HCT116 (cell line): Measurements from ENCODE around the gene TTR. TPM values are rescaled to one million over a fixed set of nuclear protein-coding genes. Genes with fewer than 3 reads are reported as not detected.

Experiments
- ATAC-seq: fragments of 200-7000 bp; cut with Tn5 transposase; 2 replicates; pipeline ENCODE4 v1.9.1; 2020; ENCODE audit warnings: mild to moderate bottlenecking, moderate library complexity
- BruUV-seq: library from RNA; stranded (reverse); fragments of 400-500 nt; replicated peaks from 2 replicates; lab custom pipeline; 2021; lab: Mats Ljungman, UMichigan
- CTCF ChIA-PET: fragments of 300-600 bp; sonication (Branson Sonifier 250); formaldehyde crosslinking; loops from one replicate; lab custom pipeline; 2021; ENCODE audit warnings: antibody characterized with exemption; lab: Charles Lee
- POLR2A ChIA-PET: fragments of 300-600, 350-600 bp; sonication (Branson Sonifier 250); formaldehyde crosslinking; loops from one replicate; lab custom pipeline; 2021; ENCODE audit warnings: antibody characterized with exemption; lab: Charles Lee
- RAD21 ChIA-PET, 2 experiments: fragments of 300-600 bp; sonication (Branson Sonifier 250); formaldehyde crosslinking; loops; one replicate each; lab custom pipeline; 2023; ENCODE audit warnings: low total read pairs in 2 of 2; ENCODE audit not compliant: uncharacterized antibody in 2 of 2, unreplicated experiment in 2 of 2, low non-redundant PET in 1 of 2; lab: Charles Lee
- DNase-seq: peaks from one replicate; pipeline ENCODE4 v3.0.0-alpha.2; 2010; ENCODE audit warnings: low read depth, low spot score
- H2AFZ ChIP-seq: fragments of 200-600 bp; shearing (Covaris generic), sonication (generic); 2 replicates; pipeline ENCODE4 v1.6.1; 2017; ENCODE audit warnings: low read depth, mixed run types, mixed read lengths, antibody characterized with exemption, low read length; ENCODE audit not compliant: poor library complexity, severe bottlenecking
- H3K27ac ChIP-seq: 2 replicates; pipeline ENCODE4 v1.5.1; 2012; ENCODE audit warnings: low read depth, low read length
- H3K27me3 ChIP-seq: fragments of 200-600 bp; sonication (generic); 2 replicates; pipeline ENCODE4 v1.6.1; 2016; ENCODE audit warnings: mixed run types, low read length, mixed read lengths; ENCODE audit not compliant: insufficient read depth
- H3K36me3 ChIP-seq, 2 experiments: fragments of 200-500 bp in 1 of 2; fragments of 200-600 bp in 1 of 2; sonication (Bioruptor generic) in 1 of 2; sonication (generic) in 1 of 2; 2 replicates each; pipeline versions ENCODE4 v1.5.1 to v1.6.1; 2014 to 2016; ENCODE audit warnings: low read length in 2 of 2, inconsistent platforms in 1 of 2, mixed read lengths in 1 of 2, mixed run types in 1 of 2; ENCODE audit not compliant: insufficient read depth in 2 of 2, control insufficient read depth in 1 of 2
- H3K4me1 ChIP-seq, 2 experiments: fragments of 200-600 bp in 1 of 2; sonication (generic) in 1 of 2; 2 replicates each; pipeline versions ENCODE4 v1.5.1 to v1.6.1; 2012 to 2017; ENCODE audit warnings: low read length in 2 of 2, inconsistent platforms in 1 of 2, mild to moderate bottlenecking in 1 of 2, mixed read lengths in 1 of 2, mixed run types in 1 of 2, moderate library complexity in 1 of 2; ENCODE audit not compliant: insufficient read depth in 2 of 2, control insufficient read depth in 1 of 2
- H3K4me2 ChIP-seq: fragments of 200-600 bp; sonication (generic); 2 replicates; pipeline ENCODE4 v1.6.1; 2017; ENCODE audit warnings: mixed run types, low read length, mixed read lengths
- H3K4me3 ChIP-seq, 2 experiments: fragments of 200-600 bp in 1 of 2; sonication (generic) in 1 of 2; replicated peaks in 1 of 2; 2 replicates each; pipeline ENCODE4 v1.5.1; 2011 to 2016; ENCODE audit warnings: low read length in 2 of 2, control low read depth in 1 of 2, low read depth in 1 of 2, mild to moderate bottlenecking in 1 of 2, mixed read lengths in 1 of 2, mixed run types in 1 of 2
- H3K79me2 ChIP-seq: fragments of 200-600 bp; sonication (generic); 2 replicates; pipeline ENCODE4 v1.6.1; 2017; ENCODE audit warnings: mild to moderate bottlenecking, mixed run types, low read length, moderate library complexity, mixed read lengths; ENCODE audit not compliant: insufficient read depth
- H3K9ac ChIP-seq: fragments of 200-600 bp; sonication (generic); 2 replicates; pipeline ENCODE4 v1.6.1; 2016; ENCODE audit warnings: low read length, mixed read lengths
- H3K9me2 ChIP-seq: fragments of 200-600 bp; sonication (generic), shearing (Covaris generic); 2 replicates; pipeline ENCODE4 v1.6.1; 2017; ENCODE audit warnings: mixed run types, mild to moderate bottlenecking, moderate library complexity; ENCODE audit not compliant: insufficient read depth
- H3K9me3 ChIP-seq, 2 experiments: fragments of 200-500 bp in 1 of 2; fragments of 200-600 bp in 1 of 2; sonication (Bioruptor generic) in 1 of 2; sonication (generic) in 1 of 2; 2 replicates each; pipeline ENCODE4 v1.6.1; 2014 to 2017; ENCODE audit warnings: low read length in 2 of 2, mixed read lengths in 2 of 2, inconsistent platforms in 1 of 2, low read depth in 1 of 2, mild to moderate bottlenecking in 1 of 2, mixed run types in 1 of 2, moderate library complexity in 1 of 2; ENCODE audit not compliant: control insufficient read depth in 1 of 2, insufficient read depth in 1 of 2
- H4K20me1 ChIP-seq: fragments of 200-600 bp; sonication (generic), shearing (Covaris generic); 2 replicates; pipeline ENCODE4 v1.6.1; 2017; ENCODE audit warnings: mixed run types, mild to moderate bottlenecking, moderate library complexity; ENCODE audit not compliant: insufficient read depth
- MAX ChIP-seq: IDR thresholded peaks from 2 replicates; pipeline ENCODE4 v1.6.1; 2012
- POLR2AphosphoS5 ChIP-seq: IDR thresholded peaks from 2 replicates; pipeline ENCODE4 v1.6.1; 2011; ENCODE audit warnings: mild to moderate bottlenecking, low read depth, low read length, moderate library complexity
- RAD21 ChIP-seq: IDR thresholded peaks from 2 replicates; pipeline ENCODE4 v1.6.1; 2012; ENCODE audit warnings: low read depth, mild to moderate bottlenecking
- SP1 ChIP-seq: IDR thresholded peaks from 2 replicates; pipeline ENCODE4 v1.6.1; 2012; ENCODE audit warnings: low read depth
- SRF ChIP-seq: IDR thresholded peaks from 2 replicates; pipeline ENCODE4 v1.6.1; 2012; ENCODE audit warnings: low read depth
- TCF7L2 ChIP-seq: IDR thresholded peaks from 2 replicates; pipeline ENCODE4 v1.7.0; 2011; ENCODE audit warnings: borderline replicate concordance, inconsistent platforms; ENCODE audit not compliant: insufficient read depth, insufficient read length; ENCODE audit errors: extremely low read depth
- YY1 ChIP-seq: IDR thresholded peaks from 2 replicates; pipeline ENCODE4 v1.6.1; 2011; ENCODE audit warnings: low read length, low read depth, moderate library complexity, mild to moderate bottlenecking; ENCODE audit not compliant: insufficient replicate concordance; ENCODE audit errors: extremely low read depth
- ZBTB33 ChIP-seq: IDR thresholded peaks from 2 replicates; pipeline ENCODE4 v1.6.1; 2011; ENCODE audit warnings: mild to moderate bottlenecking, low read length, moderate library complexity; ENCODE audit not compliant: insufficient replicate concordance; ENCODE audit errors: extremely low read depth
- ZFX ChIP-seq: fragments of 450-650 bp; IDR thresholded peaks from 2 replicates; pipeline ENCODE4 v1.6.1; 2017
- ZNF274 ChIP-seq: fragments of 200-500 bp; sonication (Bioruptor generic); IDR thresholded peaks from 2 replicates; pipeline ENCODE4 v1.6.1; 2014; ENCODE audit warnings: mild to moderate bottlenecking, low read depth, low read length, inconsistent platforms
- intact Hi-C: fragments of 100-400 bp; cut with micrococcal nuclease; formaldehyde crosslinking; loops from 2 replicates; pipeline ENCODE4 v1.10.0; 2022
- total RNA-seq: library from RNA; stranded (reverse); gene quantifications from one replicate; pipeline ENCODE4 v1.2.1, GENCODE V29; 2021; ENCODE audit not compliant: unreplicated experiment
- TF ChIP-seq, protein P1 (sequence below), 3 experiments: fragments of 200-600 bp in 1 of 3; sonication (generic) in 1 of 3; IDR thresholded peaks in 2 of 3; conservative IDR thresholded peaks in 1 of 3; 2 replicates each; pipeline ENCODE4 v1.5.1; 2012 to 2017; ENCODE audit warnings: low read depth in 2 of 3, low read length in 2 of 3, antibody characterized with exemption in 1 of 3, borderline replicate concordance in 1 of 3, control low read depth in 1 of 3, mild to moderate bottlenecking in 1 of 3, mixed read lengths in 1 of 3, mixed run types in 1 of 3, moderate library complexity in 1 of 3; ENCODE audit not compliant: insufficient read depth in 1 of 3

Gene TTR
- total RNA-seq, 1 experiment from 2014 or later = 1.2 TPM

DNA sequence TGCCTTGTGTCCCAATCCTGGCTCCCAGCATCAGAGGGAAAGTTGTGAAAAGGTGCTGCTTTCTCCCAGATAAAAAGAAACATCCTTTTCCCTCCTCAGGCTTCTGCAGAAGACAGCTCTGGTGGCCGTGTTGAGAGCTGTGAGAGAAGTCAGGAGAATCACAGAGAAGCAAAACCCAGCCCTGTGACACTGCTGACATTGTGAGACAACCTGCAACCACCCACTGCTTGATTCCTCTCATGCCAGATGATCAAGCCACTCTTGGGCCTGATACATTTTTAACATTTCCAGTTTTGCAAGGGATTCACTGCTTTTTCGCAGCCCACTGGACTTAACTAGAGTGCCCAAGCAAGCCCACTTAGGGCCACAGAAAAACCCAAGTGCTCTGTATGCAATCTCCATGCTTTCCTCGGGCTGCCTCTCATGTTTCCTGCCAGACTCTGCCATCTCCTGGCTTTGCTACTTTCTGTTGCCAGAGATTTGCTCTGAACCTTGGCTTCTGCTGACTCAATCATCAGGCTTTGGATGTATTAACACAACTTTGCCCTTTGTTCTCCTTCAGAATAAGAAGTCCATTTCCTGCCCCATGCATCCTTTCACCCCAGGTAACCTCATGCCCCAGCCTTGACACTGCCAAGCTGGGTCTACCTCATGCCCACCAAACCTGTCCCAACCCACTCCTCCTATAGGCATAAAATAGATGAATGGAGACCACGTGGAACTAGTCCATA, 24.9 kb upstream of the TTR start:
- no peak overlapping the region for H3K4me3 ChIP-seq
- DNase-seq (no peak), ATAC-seq (no peak)
- no peak overlapping the region for H3K4me2 ChIP-seq
- H3K4me1 ChIP-seq = no peaks in the 10 kb centered on the region
- ChIA-PET POLR2A (no interaction called here), CTCF (no interaction called here), RAD21 (no interaction called here)
- H3K36me3 ChIP-seq = no peaks in the 10 kb centered on the region
- H4K20me1 ChIP-seq = no peaks in the 10 kb centered on the region
- H3K9me2 ChIP-seq = no peaks in the 10 kb centered on the region
- H3K9ac ChIP-seq = no peak overlapping the region
- intact Hi-C loops = no loop called here
- BruUV-seq = no TSS peak
- H3K27me3 ChIP-seq = no peaks in the 10 kb centered on the region
- H3K9me3 ChIP-seq = no peaks in the 10 kb centered on the region
- H2AFZ ChIP-seq = no peak overlapping the region
- no peak overlapping the region for H3K27ac ChIP-seq
- H3K79me2 ChIP-seq = no peaks in the 10 kb centered on the region
- TF ChIP-seq, protein P1, sequence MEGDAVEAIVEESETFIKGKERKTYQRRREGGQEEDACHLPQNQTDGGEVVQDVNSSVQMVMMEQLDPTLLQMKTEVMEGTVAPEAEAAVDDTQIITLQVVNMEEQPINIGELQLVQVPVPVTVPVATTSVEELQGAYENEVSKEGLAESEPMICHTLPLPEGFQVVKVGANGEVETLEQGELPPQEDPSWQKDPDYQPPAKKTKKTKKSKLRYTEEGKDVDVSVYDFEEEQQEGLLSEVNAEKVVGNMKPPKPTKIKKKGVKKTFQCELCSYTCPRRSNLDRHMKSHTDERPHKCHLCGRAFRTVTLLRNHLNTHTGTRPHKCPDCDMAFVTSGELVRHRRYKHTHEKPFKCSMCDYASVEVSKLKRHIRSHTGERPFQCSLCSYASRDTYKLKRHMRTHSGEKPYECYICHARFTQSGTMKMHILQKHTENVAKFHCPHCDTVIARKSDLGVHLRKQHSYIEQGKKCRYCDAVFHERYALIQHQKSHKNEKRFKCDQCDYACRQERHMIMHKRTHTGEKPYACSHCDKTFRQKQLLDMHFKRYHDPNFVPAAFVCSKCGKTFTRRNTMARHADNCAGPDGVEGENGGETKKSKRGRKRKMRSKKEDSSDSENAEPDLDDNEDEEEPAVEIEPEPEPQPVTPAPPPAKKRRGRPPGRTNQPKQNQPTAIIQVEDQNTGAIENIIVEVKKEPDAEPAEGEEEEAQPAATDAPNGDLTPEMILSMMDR (IDR thresholded peaks at IDR 0.05 in 2 of 3, conservative IDR thresholded peaks at IDR 0.05 in 1 of 3; ENCODE audit: borderline replicate concordance in 1 of 3, insufficient read depth in 1 of 3, low read depth in 2 of 3, low read length in 2 of 3) = no peak
- TF ChIP-seq ZNF274 (no peak), TCF7L2 (no peak), ZFX (no peak), MAX (no peak), POLR2AphosphoS5 (no peak), RAD21 (no peak), YY1 (no peak), SRF (no peak), SP1 (no peak), ZBTB33 (no peak)
